GM12878 (cell line): ENCODE measurements around the gene ROCK2. TPM values are rescaled to one million over a fixed set of nuclear protein-coding genes. Genes with fewer than 3 reads are reported as not detected.
"Not testable (repeated sequence)": the region's sequence is repeated elsewhere in the genome, so short reads cannot be mapped to it uniquely, and the experiment has no call there.

Source experiments
- ATAC-seq: fragments of 200-7000 bp; cut with Tn5 transposase; 3 replicates; pipeline ENCODE4 v1.9.1; 2020; ENCODE audit warnings: mild to moderate bottlenecking, moderate library complexity
- BruUV-seq: library from RNA; stranded (reverse); fragments of 400-500 nt; replicated peaks from 2 replicates; lab custom pipeline; 2021; lab: Mats Ljungman, UMichigan
- CTCF ChIA-PET: fragments of 300-600 bp; sonication (Branson Sonifier 250); formaldehyde crosslinking; extraction: SDS; loops from one replicate; lab custom pipeline; 2021; ENCODE audit warnings: inconsistent platforms; lab: Yijun Ruan, JAX
- POLR2A ChIA-PET: fragments of 350-600 bp; formaldehyde crosslinking; extraction: SDS; loops from one replicate; lab custom pipeline; 2021; ENCODE audit warnings: inconsistent platforms; lab: Charles Lee
- RAD21 ChIA-PET: fragments of 300-600 bp; sonication (Branson Sonifier 250); formaldehyde crosslinking; loops from one replicate; lab custom pipeline; 2023; ENCODE audit warnings: antibody characterized with exemption; ENCODE audit not compliant: unreplicated experiment; lab: Charles Lee
- SMC1A ChIA-PET: fragments of 300-600 bp; sonication (Branson Sonifier 250); formaldehyde crosslinking; loops from one replicate; lab custom pipeline; 2023; ENCODE audit not compliant: unreplicated experiment, uncharacterized antibody; lab: Charles Lee
- DNase-seq: peaks from one replicate; pipeline ENCODE4 v3.0.0-alpha.2; 2011; ENCODE audit warnings: low read depth, low spot score
- FAIRE-seq: peaks from 3 replicates; lab custom pipeline; 2011; peaks lifted over from hg19 to GRCh38; lab: Jason Lieb, UNC
- H2AFZ ChIP-seq: 2 replicates; pipeline ENCODE4 v1.6.0; 2011; ENCODE audit warnings: low read depth, low read length, control low read depth; ENCODE audit not compliant: control insufficient read depth
- H3K27ac ChIP-seq: 2 replicates; pipeline ENCODE4 v1.5.1; 2011; ENCODE audit warnings: control low read depth; ENCODE audit not compliant: control insufficient read depth, insufficient read depth
- H3K27me3 ChIP-seq, 2 experiments: replicated peaks in 1 of 2; 2 replicates each; pipeline versions ENCODE4 v1.6.0 to v1.6.1; 2011; ENCODE audit warnings: low read length in 1 of 2; ENCODE audit not compliant: control insufficient read depth in 2 of 2, insufficient read depth in 2 of 2
- H3K36me3 ChIP-seq, 2 experiments: 2 replicates each; pipeline ENCODE4 v1.5.1; 2011; ENCODE audit warnings: low read length in 1 of 2; ENCODE audit not compliant: control insufficient read depth in 2 of 2, insufficient read depth in 2 of 2
- H3K4me1 ChIP-seq: 2 replicates; pipeline ENCODE4 v1.6.1; 2011; ENCODE audit warnings: mild to moderate bottlenecking, low read length, moderate library complexity, mixed read lengths; ENCODE audit not compliant: control insufficient read depth, insufficient read depth
- H3K4me2 ChIP-seq: 2 replicates; pipeline ENCODE4 v1.6.0; 2011; ENCODE audit warnings: control low read depth; ENCODE audit not compliant: control insufficient read depth, insufficient read depth
- H3K4me3 ChIP-seq: fragments of 200-600 bp; sonication (generic); 2 replicates; pipeline ENCODE4 v1.5.1; 2016
- H3K79me2 ChIP-seq: 2 replicates; pipeline ENCODE4 v1.6.0; 2011; ENCODE audit warnings: low read length; ENCODE audit not compliant: control insufficient read depth, insufficient read depth
- H3K9ac ChIP-seq: 2 replicates; pipeline ENCODE4 v1.8.0; 2011; ENCODE audit warnings: low read length, control low read depth, mixed read lengths; ENCODE audit not compliant: control insufficient read depth, insufficient read depth
- H3K9me3 ChIP-seq: replicated peaks from 3 replicates; pipeline ENCODE4 v1.5.1; 2011; ENCODE audit warnings: mild to moderate bottlenecking, low read length; ENCODE audit not compliant: control insufficient read depth, insufficient read depth
- H4K20me1 ChIP-seq: 2 replicates; pipeline ENCODE4 v1.6.0; 2011; ENCODE audit not compliant: control insufficient read depth, insufficient read depth
- BHLHE40 ChIP-seq, 2 experiments: fragments of 450-650 bp in 1 of 2; IDR thresholded peaks; 2 replicates each; pipeline ENCODE4 v1.6.1; 2011 to 2017; ENCODE audit warnings: low read depth in 2 of 2, borderline replicate concordance in 1 of 2, improper control_type of control experiment in 1 of 2, low read length in 1 of 2, mild to moderate bottlenecking in 1 of 2
- CHD2 ChIP-seq: IDR thresholded peaks from 2 replicates; pipeline ENCODE4 v1.6.1; 2011; ENCODE audit warnings: low read depth, low read length, improper control_type of control experiment, borderline replicate concordance
- DPF2 ChIP-seq: fragments of 450-650 bp; IDR thresholded peaks from 2 replicates; pipeline ENCODE4 v1.6.1; 2017; ENCODE audit warnings: mild to moderate bottlenecking
- E2F4 ChIP-seq: IDR thresholded peaks from 2 replicates; pipeline ENCODE4 v1.6.1; 2012; ENCODE audit warnings: low read depth, low read length, improper control_type of control experiment
- RB1 ChIP-seq: fragments of 450-650 bp; formaldehyde crosslinking; IDR thresholded peaks from 2 replicates; pipeline ENCODE4 v1.6.1; 2017; ENCODE audit warnings: mild to moderate bottlenecking, borderline replicate concordance
- WGBS: methylation state at CpG from one replicate; pipeline ENCODE4 v1.1.6; 2016; ENCODE audit warnings: low lambda C conversion rate; ENCODE audit not compliant: insufficient replicate concordance, insufficient coverage; ENCODE audit errors: missing lambda C conversion rate; 5-methylcytosine and 5-hydroxymethylcytosine counted together
- in situ Hi-C: fragments of 300-500 bp; cut with MboI; formaldehyde crosslinking; loops from 9 replicates; pipeline ENCODE4 v1.14.3; 2018; ENCODE audit warnings: mixed read lengths
- intact Hi-C: fragments of 100-400 bp; cut with micrococcal nuclease; formaldehyde crosslinking; loops from one replicate; pipeline ENCODE4 v1.14.2; 2022; ENCODE audit not compliant: unreplicated experiment
- polyA plus RNA-seq, 11 experiments: library from polyadenylated mRNA; depleted of rRNA in 4 of 11; unstranded in 6 of 11; stranded (reverse) in 5 of 11; fragments of >200 nt; fragmentation: Nextera tagmentation in 4 of 11; fragmentation: Illumina TruSeq in 1 of 11; extraction: Ambion mirVana in 4 of 11; extraction: Trizol in 1 of 11; gene quantifications; 1 replicate in 1 of 11; 2 replicates in 10 of 11; pipeline versions ENCODE4 v1.2.1 to v1.2.3, GENCODE V29; 2011 to 2016; ENCODE audit warnings: inconsistent platforms in 2 of 11, missing spikeins in 2 of 11, low read depth in 1 of 11
- total RNA-seq, 4 experiments: library from RNA; depleted of rRNA in 3 of 4; stranded (reverse); fragments of >200 nt in 3 of 4; fragmentation: Illumina TruSeq in 1 of 4; extraction: Trizol in 1 of 4; gene quantifications; 2 replicates each; pipeline versions ENCODE4 v1.2.1 to v1.2.3, GENCODE V29; 2013 to 2021

Gene ROCK2
- total and polyA plus RNA-seq, 10 of the 15 experiments (the other 5 are each of a cell fraction or from before 2014, with no cell fraction given), result 4.6 to 22.1 (median 8.3) TPM

GRCh38 chr2:11263177-11263576, 81.3 kb downstream of the ROCK2 start (continued):
- no peak for TF ChIP-seq E2F4
- TF ChIP-seq RB1, result no peak
- TF ChIP-seq CHD2, result no peak
- TF ChIP-seq DPF2, result no peak
- no peak for TF ChIP-seq BHLHE40 (IDR thresholded peaks at IDR 0.05; ENCODE audit: borderline replicate concordance in 1 of 2, low read depth in 2 of 2, low read length in 1 of 2)

GRCh38 chr2:11262438-11262837, 82.0 kb downstream of the ROCK2 start:
- ChIA-PET CTCF (interaction anchor here (0.7 to 1.9 kb wide), 3 partner anchors 11 to 149 kb away, joined by 3 to 6 read pairs (median 3); no protein-coding TSS in a partner anchor), SMC1A (interaction anchor here (1.0 to 1.3 kb wide), 2 partner anchors 10 to 34 kb away, joined by 3 read pairs; no protein-coding TSS in a partner anchor)
- DNase-seq, H3K4me3 ChIP-seq, H3K4me2 ChIP-seq, H3K4me1 ChIP-seq, H3K9ac ChIP-seq, RAD21 ChIA-PET, H2AFZ ChIP-seq, H3K27ac ChIP-seq, H3K36me3 ChIP-seq, H3K27me3 ChIP-seq, in situ Hi-C loops, H4K20me1 ChIP-seq, BruUV-seq, H3K9me3 ChIP-seq, POLR2A ChIA-PET, FAIRE-seq, H3K79me2 ChIP-seq, intact Hi-C loops, ATAC-seq: not testable (repeated sequence)
- WGBS, result 70% methylated on average over 2 of the region's 2 CpGs

- CTCF ChIA-PET, result interaction anchor here (0.7 to 1.9 kb wide), 3 partner anchors 11 to 150 kb away, joined by 3 to 6 read pairs (median 3); no protein-coding TSS in a partner anchor
- H2AFZ ChIP-seq, BruUV-seq, H3K9ac ChIP-seq, ATAC-seq, DNase-seq, RAD21 ChIA-PET, H3K27ac ChIP-seq, H3K4me1 ChIP-seq, H3K4me2 ChIP-seq, H3K4me3 ChIP-seq, in situ Hi-C loops, H3K79me2 ChIP-seq, H3K9me3 ChIP-seq, H3K27me3 ChIP-seq, H3K36me3 ChIP-seq, H4K20me1 ChIP-seq, intact Hi-C loops, FAIRE-seq, POLR2A ChIA-PET: not testable (repeated sequence)
- SMC1A ChIA-PET, result interaction anchor here (1.0 to 1.3 kb wide), 2 partner anchors 11 to 33 kb away, joined by 3 read pairs; no protein-coding TSS in a partner anchor
- WGBS, result 95% methylated on average over 9 of the region's 9 CpGs
Observed at GRCh38 chr2:11261564-11261963, 82.9 kb downstream of the ROCK2 start.
